H9 (cell line): ENCODE results near the gene SETD5. TPM values are rescaled to one million over a fixed set of nuclear protein-coding genes. Genes with fewer than 3 reads are reported as not detected.

Source experiments
- DNase-seq: peaks from one replicate; pipeline ENCODE4 v3.0.0-alpha.2; 2017
- H2AFZ ChIP-seq: one replicate; pipeline ENCODE4 v1.6.1; 2013; ENCODE audit warnings: mild to moderate bottlenecking, low read length, control low read depth, moderate library complexity
- H2AK5ac ChIP-seq: 2 replicates; pipeline ENCODE4 v1.6.1; 2013; ENCODE audit warnings: low read length, control low read depth, mixed read lengths; ENCODE audit not compliant: insufficient read length
- H2BK120ac ChIP-seq: one replicate; pipeline ENCODE4 v1.6.1; 2013; ENCODE audit warnings: low read depth, mild to moderate bottlenecking, low read length, control low read depth, inconsistent platforms; ENCODE audit not compliant: poor library complexity, severe bottlenecking
- H2BK12ac ChIP-seq: 2 replicates; pipeline ENCODE4 v1.6.1; 2013; ENCODE audit warnings: low read length, control low read depth, mixed read lengths, low read depth; ENCODE audit not compliant: insufficient read length
- H2BK15ac ChIP-seq: 2 replicates; pipeline ENCODE4 v1.6.1; 2013; ENCODE audit warnings: low read depth, low read length, control low read depth
- H2BK20ac ChIP-seq: one replicate; pipeline ENCODE4 v1.6.1; 2013; ENCODE audit warnings: low read depth, mild to moderate bottlenecking, low read length, control low read depth, inconsistent platforms; ENCODE audit not compliant: poor library complexity, severe bottlenecking
- H2BK5ac ChIP-seq: 2 replicates; pipeline ENCODE4 v1.6.1; 2013; ENCODE audit warnings: low read length, control low read depth, mixed read lengths; ENCODE audit not compliant: insufficient read length
- H3K14ac ChIP-seq: 2 replicates; pipeline ENCODE4 v1.6.1; 2013; ENCODE audit warnings: low read length, control low read depth; ENCODE audit not compliant: insufficient read depth
- H3K18ac ChIP-seq: 2 replicates; pipeline ENCODE4 v1.6.1; 2013; ENCODE audit warnings: low read depth, mild to moderate bottlenecking, mixed read lengths, low read length, control low read depth; ENCODE audit not compliant: insufficient read length
- H3K23ac ChIP-seq: 2 replicates; pipeline ENCODE4 v1.6.1; 2013; ENCODE audit warnings: low read length, control low read depth, mixed read lengths, low read depth; ENCODE audit not compliant: insufficient read length
- H3K23me2 ChIP-seq: 2 replicates; pipeline ENCODE4 v1.6.1; 2013; ENCODE audit warnings: low read depth, mild to moderate bottlenecking, mixed read lengths, low read length, control low read depth; ENCODE audit not compliant: insufficient read length, poor library complexity, severe bottlenecking
- H3K27ac ChIP-seq: 2 replicates; pipeline ENCODE4 v1.5.1; 2013; ENCODE audit warnings: low read length, control low read depth, mixed read lengths, low read depth; ENCODE audit not compliant: insufficient read length
- H3K27me3 ChIP-seq: 2 replicates; pipeline ENCODE4 v1.6.1; 2013; ENCODE audit warnings: low read length, control low read depth, inconsistent platforms; ENCODE audit not compliant: insufficient read depth
- H3K4ac ChIP-seq: 2 replicates; pipeline ENCODE4 v1.6.1; 2013; ENCODE audit warnings: low read depth, mild to moderate bottlenecking, control low read depth, inconsistent platforms, low read length, moderate library complexity
- H3K4me1 ChIP-seq: 2 replicates; pipeline ENCODE4 v1.6.1; 2013; ENCODE audit warnings: low read length, control low read depth, inconsistent platforms; ENCODE audit not compliant: insufficient read depth
- H3K4me2 ChIP-seq: 2 replicates; pipeline ENCODE4 v1.6.1; 2013; ENCODE audit warnings: low read length, control low read depth, mixed read lengths; ENCODE audit not compliant: insufficient read length, insufficient read depth
- H3K56ac ChIP-seq: 2 replicates; pipeline ENCODE4 v1.6.1; 2013; ENCODE audit warnings: low read depth, mild to moderate bottlenecking, mixed read lengths, low read length, control low read depth; ENCODE audit not compliant: insufficient read length
- H3K79me1 ChIP-seq: 2 replicates; pipeline ENCODE4 v1.6.1; 2013; ENCODE audit warnings: low read depth, mild to moderate bottlenecking, moderate library complexity, low read length, control low read depth, inconsistent platforms; ENCODE audit not compliant: insufficient read depth, poor library complexity, severe bottlenecking
- H3K79me2 ChIP-seq: 2 replicates; pipeline ENCODE4 v1.6.1; 2013; ENCODE audit warnings: low read length, control low read depth, inconsistent platforms; ENCODE audit not compliant: insufficient read depth
- H3K9ac ChIP-seq: 2 replicates; pipeline ENCODE4 v1.6.1; 2013; ENCODE audit warnings: low read length, control low read depth, mixed read lengths; ENCODE audit not compliant: insufficient read length; ENCODE audit errors: extremely low read depth
- H3K9me3 ChIP-seq: one replicate; pipeline ENCODE4 v1.6.1; 2013; ENCODE audit warnings: low read depth, low read length, inconsistent platforms; ENCODE audit not compliant: control insufficient read depth
- H3T11ph ChIP-seq: one replicate; pipeline ENCODE4 v1.6.1; 2013; ENCODE audit warnings: mild to moderate bottlenecking, low read length, control low read depth, inconsistent platforms
- H4K20me1 ChIP-seq: one replicate; pipeline ENCODE4 v1.6.1; 2013; ENCODE audit not compliant: control insufficient read depth, insufficient read length, insufficient read depth
- H4K5ac ChIP-seq: 2 replicates; pipeline ENCODE4 v1.6.1; 2013; ENCODE audit warnings: low read depth, mild to moderate bottlenecking, mixed read lengths, low read length, control low read depth; ENCODE audit not compliant: insufficient read length
- H4K8ac ChIP-seq: replicated peaks from 2 replicates; pipeline ENCODE4 v1.6.1; 2013; ENCODE audit warnings: low read length, control low read depth, mixed read lengths, low read depth; ENCODE audit not compliant: insufficient read length
- H4K91ac ChIP-seq: 2 replicates; pipeline ENCODE4 v1.6.1; 2013; ENCODE audit warnings: low read depth, mild to moderate bottlenecking, moderate library complexity, mixed read lengths, low read length, control low read depth; ENCODE audit not compliant: insufficient read length
- H3K27ac Mint-ChIP-seq, 3 experiments: 2 replicates in 2 of 3; 3 replicates in 1 of 3; pipeline ENCODE4 v1.8.0; 2020 to 2021; ENCODE audit warnings: mixed read lengths in 3 of 3, mild to moderate bottlenecking in 1 of 3, moderate library complexity in 1 of 3
- H3K27me3 Mint-ChIP-seq: 2 replicates; pipeline ENCODE4 v1.8.0; 2021; ENCODE audit warnings: low read depth, mild to moderate bottlenecking, moderate library complexity, mixed read lengths
- H3K36me3 Mint-ChIP-seq, 3 experiments: 2 replicates in 2 of 3; 3 replicates in 1 of 3; pipeline ENCODE4 v1.8.0; 2020 to 2021; ENCODE audit warnings: low read depth in 3 of 3, mixed read lengths in 3 of 3; ENCODE audit not compliant: insufficient read depth in 1 of 3
- H3K4me1 Mint-ChIP-seq, 2 experiments: 2 replicates each; pipeline ENCODE4 v1.8.0; 2020; ENCODE audit warnings: mixed read lengths in 2 of 2
- H3K4me3 Mint-ChIP-seq, 2 experiments: 2 replicates in 1 of 2; 3 replicates in 1 of 2; pipeline ENCODE4 v1.8.0; 2020 to 2021; ENCODE audit warnings: mild to moderate bottlenecking in 2 of 2, mixed read lengths in 2 of 2, moderate library complexity in 1 of 2
- H3K9me3 Mint-ChIP-seq, 2 experiments: 2 replicates in 1 of 2; 3 replicates in 1 of 2; pipeline ENCODE4 v1.8.0; 2020; ENCODE audit warnings: mild to moderate bottlenecking in 2 of 2, mixed read lengths in 2 of 2, moderate library complexity in 1 of 2
- WGBS: extraction: QIAGEN DNeasy Blood & Tissue Kit; methylation state at CpG from one replicate; pipeline ENCODE4 v1.1.7; 2013; ENCODE audit warnings: missing lambda C conversion rate, low lambda C conversion rate, mixed read lengths; ENCODE audit not compliant: insufficient read length; ENCODE audit errors: extremely low coverage; 5-methylcytosine and 5-hydroxymethylcytosine counted together
- total RNA-seq: library from RNA; stranded (reverse); gene quantifications from 2 replicates; pipeline ENCODE4 v1.2.1, GENCODE V29; 2021
- TF ChIP-seq, protein P1 (sequence below): fragments of 200-600 bp; sonication (generic); conservative IDR thresholded peaks from 3 replicates; pipeline ENCODE4 v1.8.0; 2021; ENCODE audit warnings: antibody characterized with exemption, mild to moderate bottlenecking

SETD5 gene
- total RNA-seq, 1 experiment from 2014 or later = 207 TPM

DNA sequence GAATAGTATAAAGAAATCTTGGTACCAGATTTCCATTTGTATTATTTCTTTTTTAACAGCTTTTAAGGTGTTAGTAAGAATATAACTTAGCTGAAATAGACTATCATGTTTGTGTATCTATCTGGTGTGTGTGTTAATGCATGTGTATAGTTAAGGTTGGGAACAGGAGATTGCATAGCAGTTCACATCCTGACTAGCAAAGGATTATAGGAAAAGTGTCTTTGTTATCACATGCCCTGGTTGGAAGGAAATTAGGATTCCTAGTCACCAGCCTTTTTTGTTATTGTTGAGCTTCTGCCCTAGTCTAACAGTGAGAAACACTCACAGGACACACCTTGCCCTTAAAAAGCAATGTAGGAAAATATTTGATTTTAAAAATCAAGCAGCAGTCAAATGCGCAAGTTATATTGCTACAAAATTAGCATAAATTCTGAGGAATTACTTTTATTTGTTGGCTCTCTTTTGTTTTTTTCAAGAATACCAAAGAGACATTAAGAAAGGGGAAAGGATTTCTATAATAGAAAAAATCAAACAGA lies 58.2 kb downstream of the SETD5 start:
- H3K27ac Mint-ChIP-seq = no peak overlapping the region
- no peaks in the 10 kb centered on the region for H4K20me1 ChIP-seq
- H3K4me1 Mint-ChIP-seq = no peaks in the 10 kb centered on the region
- no peak overlapping the region for H4K5ac ChIP-seq
- H3K23me2 ChIP-seq = no peaks in the 10 kb centered on the region
- H4K8ac ChIP-seq = no peak overlapping the region
- H3K4me3 Mint-ChIP-seq = no peak overlapping the region
- no peak overlapping the region for H3K27ac ChIP-seq
- no peaks in the 10 kb centered on the region for H3K27me3 Mint-ChIP-seq
- H3K14ac ChIP-seq = no peak overlapping the region
- H2AFZ ChIP-seq = no peak overlapping the region
- peaks cover 28 to 67% (median 66%) of the 10 kb centered on the region in 3 experiments; a peak in 6 of 7 replicates for H3K36me3 Mint-ChIP-seq
- no peak for DNase-seq
- peaks cover 5% of the 10 kb centered on the region for H3K79me1 ChIP-seq
- no peaks in the 10 kb centered on the region for H3K9me3 Mint-ChIP-seq
- H2AK5ac ChIP-seq = no peak overlapping the region
- no peak overlapping the region for H3K56ac ChIP-seq
- H3K18ac ChIP-seq = no peak overlapping the region
- no peak overlapping the region for H2BK120ac ChIP-seq
- no peaks in the 10 kb centered on the region for H3K27me3 ChIP-seq
- no peak overlapping the region for H2BK12ac ChIP-seq
- WGBS = no CpG with 5 or more reads among the region's 1 CpG
- no peaks in the 10 kb centered on the region for H3K9me3 ChIP-seq
- H3K4me2 ChIP-seq = no peak overlapping the region
- no peak overlapping the region for H4K91ac ChIP-seq
- H3K9ac ChIP-seq = no peak overlapping the region
- no peaks in the 10 kb centered on the region for H3K4me1 ChIP-seq
- no peak overlapping the region for H2BK5ac ChIP-seq
- no peak overlapping the region for H3K23ac ChIP-seq
- TF ChIP-seq, protein P1, sequence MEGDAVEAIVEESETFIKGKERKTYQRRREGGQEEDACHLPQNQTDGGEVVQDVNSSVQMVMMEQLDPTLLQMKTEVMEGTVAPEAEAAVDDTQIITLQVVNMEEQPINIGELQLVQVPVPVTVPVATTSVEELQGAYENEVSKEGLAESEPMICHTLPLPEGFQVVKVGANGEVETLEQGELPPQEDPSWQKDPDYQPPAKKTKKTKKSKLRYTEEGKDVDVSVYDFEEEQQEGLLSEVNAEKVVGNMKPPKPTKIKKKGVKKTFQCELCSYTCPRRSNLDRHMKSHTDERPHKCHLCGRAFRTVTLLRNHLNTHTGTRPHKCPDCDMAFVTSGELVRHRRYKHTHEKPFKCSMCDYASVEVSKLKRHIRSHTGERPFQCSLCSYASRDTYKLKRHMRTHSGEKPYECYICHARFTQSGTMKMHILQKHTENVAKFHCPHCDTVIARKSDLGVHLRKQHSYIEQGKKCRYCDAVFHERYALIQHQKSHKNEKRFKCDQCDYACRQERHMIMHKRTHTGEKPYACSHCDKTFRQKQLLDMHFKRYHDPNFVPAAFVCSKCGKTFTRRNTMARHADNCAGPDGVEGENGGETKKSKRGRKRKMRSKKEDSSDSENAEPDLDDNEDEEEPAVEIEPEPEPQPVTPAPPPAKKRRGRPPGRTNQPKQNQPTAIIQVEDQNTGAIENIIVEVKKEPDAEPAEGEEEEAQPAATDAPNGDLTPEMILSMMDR = no peak
- no peaks in the 10 kb centered on the region for H3K79me2 ChIP-seq
- no peak overlapping the region for H2BK15ac ChIP-seq
- H3T11ph ChIP-seq = no peak overlapping the region
- no peak overlapping the region for H2BK20ac ChIP-seq
- H3K4ac ChIP-seq = no peak overlapping the region
